PC-9 (cell line): ENCODE results near the gene TTI1. TPM values are rescaled to one million over a fixed set of nuclear protein-coding genes. Genes with fewer than 3 reads are reported as not detected.

ENCODE experiments used
- BruUV-seq: library from RNA; stranded (reverse); fragments of 400-500 nt; replicated peaks from 2 replicates; lab custom pipeline; 2021; lab: Mats Ljungman, UMichigan
- CTCF ChIA-PET: fragments of 300-600 bp; sonication (Branson Sonifier 250); formaldehyde crosslinking; loops from one replicate; lab custom pipeline; 2022; ENCODE audit warnings: antibody characterized with exemption; lab: Charles Lee
- POLR2A ChIA-PET: fragments of 300-600 bp; sonication (Branson Sonifier 250); formaldehyde crosslinking; loops from one replicate; lab custom pipeline; 2022; ENCODE audit warnings: antibody characterized with exemption; ENCODE audit not compliant: unreplicated experiment; lab: Charles Lee
- DNase-seq, 2 experiments: peaks; one replicate each; pipeline versions ENCODE4 v3.0.0 to v3.0.0-alpha.2; 2015 to 2022; ENCODE audit warnings: mixed read lengths in 1 of 2
- H2AFZ ChIP-seq: fragments of 200-600 bp; sonication (generic); 2 replicates; pipeline ENCODE4 v1.8.1; 2017; ENCODE audit warnings: antibody characterized with exemption
- H3F3A ChIP-seq: fragments of 200-600 bp; sonication (generic); 2 replicates; pipeline ENCODE4 v1.8.1; 2017; ENCODE audit warnings: antibody characterized with exemption, mild to moderate bottlenecking, low read depth; ENCODE audit not compliant: insufficient read depth
- H3K27ac ChIP-seq: fragments of 200-600 bp; sonication (generic); 2 replicates; pipeline ENCODE4 v1.6.1; 2016; ENCODE audit warnings: mixed run types
- H3K27me3 ChIP-seq: fragments of 200-600 bp; sonication (generic); 2 replicates; pipeline ENCODE4 v1.6.1; 2016; ENCODE audit warnings: low read depth, mixed run types; ENCODE audit not compliant: insufficient read depth
- H3K36me3 ChIP-seq: fragments of 200-600 bp; sonication (generic); 2 replicates; pipeline ENCODE4 v1.6.1; 2016; ENCODE audit warnings: low read depth, mixed run types
- H3K4me1 ChIP-seq: fragments of 200-600 bp; sonication (generic); replicated peaks from 2 replicates; pipeline ENCODE4 v1.6.1; 2016; ENCODE audit warnings: mixed run types; ENCODE audit not compliant: insufficient read depth
- H3K4me2 ChIP-seq: fragments of 200-600 bp; sonication (generic); 2 replicates; pipeline ENCODE4 v1.6.1; 2017; ENCODE audit warnings: mixed run types
- H3K4me3 ChIP-seq: fragments of 200-600 bp; sonication (generic); 2 replicates; pipeline ENCODE4 v1.6.1; 2016; ENCODE audit warnings: mixed run types
- H3K79me2 ChIP-seq: fragments of 200-600 bp; sonication (generic); 2 replicates; pipeline ENCODE4 v1.6.1; 2017; ENCODE audit warnings: low read depth, mixed run types
- H3K9me2 ChIP-seq: fragments of 200-600 bp; sonication (generic); 2 replicates; pipeline ENCODE4 v1.8.1; 2017; ENCODE audit warnings: mild to moderate bottlenecking; ENCODE audit not compliant: insufficient read depth
- H3K9me3 ChIP-seq: fragments of 200-600 bp; sonication (generic); 2 replicates; pipeline ENCODE4 v1.8.1; 2016; ENCODE audit warnings: low read depth; ENCODE audit not compliant: insufficient read depth
- H4K20me1 ChIP-seq: fragments of 200-600 bp; sonication (generic); 2 replicates; pipeline ENCODE4 v1.8.1; 2017; ENCODE audit not compliant: insufficient read depth
- EZH2 ChIP-seq: fragments of 200-600 bp; sonication (generic); IDR thresholded peaks from 2 replicates; pipeline ENCODE4 v1.8.0; 2017; ENCODE audit warnings: antibody characterized with exemption, low read depth
- intact Hi-C: fragments of 100-400 bp; cut with micrococcal nuclease; formaldehyde crosslinking; loops from one replicate; pipeline ENCODE4 v1.10.0; 2022; ENCODE audit not compliant: unreplicated experiment
- total RNA-seq: library from RNA; stranded (reverse); gene quantifications from 2 replicates; pipeline ENCODE4 v1.2.3, GENCODE V29; 2021
- TF ChIP-seq, protein P1 (sequence below): fragments of 200-600 bp; sonication (generic); conservative IDR thresholded peaks from 2 replicates; pipeline ENCODE4 v1.6.1; 2017; ENCODE audit warnings: mixed run types, antibody characterized with exemption, mild to moderate bottlenecking, moderate library complexity

TTI1 gene
- total RNA-seq, 1 experiment from 2014 or later: 34.2 TPM

DNA sequence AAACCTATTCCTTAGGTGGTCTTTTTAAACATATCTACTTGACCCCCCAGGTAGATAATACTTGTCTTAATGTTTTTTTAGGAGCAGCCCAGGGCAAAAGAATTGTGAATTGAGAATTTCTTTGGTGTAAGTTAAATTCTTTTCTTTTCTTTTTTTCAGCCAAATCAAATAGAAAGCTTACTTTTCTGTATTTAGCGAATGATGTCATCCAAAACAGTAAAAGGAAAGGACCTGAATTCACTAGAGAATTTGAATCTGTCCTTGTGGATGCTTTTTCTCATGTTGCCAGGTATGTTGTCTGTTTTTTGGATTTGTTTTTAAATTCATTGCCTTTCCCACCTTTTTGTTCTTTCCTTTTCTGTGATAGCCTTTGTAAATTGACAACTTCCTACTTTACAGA lies 7.0 kb upstream of the TTI1 start:
- H3K4me1 ChIP-seq: peaks cover 16% of the 10 kb centered on the region
- H3K79me2 ChIP-seq: peaks cover 90% of the 10 kb centered on the region
- BruUV-seq: no TSS peak
- no peak overlapping the region for H3K4me2 ChIP-seq
- H3K9me2 ChIP-seq: no peaks in the 10 kb centered on the region
- H3K27ac ChIP-seq: no peak overlapping the region
- H3K9me3 ChIP-seq: no peaks in the 10 kb centered on the region
- intact Hi-C loops: no loop called here
- H4K20me1 ChIP-seq: peaks cover 25% of the 10 kb centered on the region
- ChIA-PET CTCF (no interaction called here), POLR2A (no interaction called here)
- H3F3A ChIP-seq: peaks cover 17% of the 10 kb centered on the region; the same call in 1 of the 2 replicates
- no peak for DNase-seq
- no peak overlapping the region for H3K4me3 ChIP-seq
- H3K36me3 ChIP-seq: peaks cover 39% of the 10 kb centered on the region; the same call in 1 of the 2 replicates
- TF ChIP-seq, protein P1, sequence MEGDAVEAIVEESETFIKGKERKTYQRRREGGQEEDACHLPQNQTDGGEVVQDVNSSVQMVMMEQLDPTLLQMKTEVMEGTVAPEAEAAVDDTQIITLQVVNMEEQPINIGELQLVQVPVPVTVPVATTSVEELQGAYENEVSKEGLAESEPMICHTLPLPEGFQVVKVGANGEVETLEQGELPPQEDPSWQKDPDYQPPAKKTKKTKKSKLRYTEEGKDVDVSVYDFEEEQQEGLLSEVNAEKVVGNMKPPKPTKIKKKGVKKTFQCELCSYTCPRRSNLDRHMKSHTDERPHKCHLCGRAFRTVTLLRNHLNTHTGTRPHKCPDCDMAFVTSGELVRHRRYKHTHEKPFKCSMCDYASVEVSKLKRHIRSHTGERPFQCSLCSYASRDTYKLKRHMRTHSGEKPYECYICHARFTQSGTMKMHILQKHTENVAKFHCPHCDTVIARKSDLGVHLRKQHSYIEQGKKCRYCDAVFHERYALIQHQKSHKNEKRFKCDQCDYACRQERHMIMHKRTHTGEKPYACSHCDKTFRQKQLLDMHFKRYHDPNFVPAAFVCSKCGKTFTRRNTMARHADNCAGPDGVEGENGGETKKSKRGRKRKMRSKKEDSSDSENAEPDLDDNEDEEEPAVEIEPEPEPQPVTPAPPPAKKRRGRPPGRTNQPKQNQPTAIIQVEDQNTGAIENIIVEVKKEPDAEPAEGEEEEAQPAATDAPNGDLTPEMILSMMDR: no peak
- no peak for TF ChIP-seq EZH2
- no peaks in the 10 kb centered on the region for H3K27me3 ChIP-seq
- H2AFZ ChIP-seq: no peak overlapping the region

DNA sequence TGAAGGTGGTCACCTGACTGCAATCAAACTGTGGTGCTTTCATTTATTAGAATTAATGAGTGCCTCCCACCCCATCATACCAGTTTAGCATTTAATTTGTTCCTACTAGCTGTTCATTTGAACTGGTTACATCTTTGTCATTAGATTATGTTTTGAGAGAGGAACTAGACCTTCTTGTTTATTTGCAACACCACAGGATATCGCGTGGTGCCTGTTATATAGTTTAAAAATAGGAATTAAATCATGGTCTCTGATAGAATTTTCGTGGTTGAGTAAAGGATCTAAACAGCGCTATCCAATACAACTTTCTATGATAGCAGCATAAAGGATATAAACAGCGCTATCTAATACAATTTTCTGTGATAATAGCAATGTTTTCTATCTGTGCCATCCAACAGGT lies 3.1 kb upstream of the TTI1 start:
- peaks cover 38% of the 10 kb centered on the region for H3K4me1 ChIP-seq

DNA sequence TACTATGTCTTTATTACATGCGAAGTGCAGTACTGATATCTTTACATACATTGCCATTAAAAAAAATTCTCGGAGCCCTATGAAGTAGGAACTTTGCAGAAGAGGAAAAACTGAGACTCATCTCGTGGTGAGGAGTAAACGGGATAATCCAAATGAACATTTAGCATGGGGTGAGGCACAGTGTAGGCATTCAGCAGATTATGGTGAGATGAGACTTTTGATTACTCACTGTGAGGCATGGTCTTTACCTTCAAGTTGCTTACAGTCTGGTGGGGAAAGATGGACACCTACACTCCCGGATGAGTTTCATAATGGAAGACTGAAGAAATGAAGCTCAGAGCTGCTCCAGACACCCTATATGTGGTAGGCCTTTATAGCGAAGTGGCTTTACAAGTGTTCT lies 1.7 kb upstream of the TTI1 start:
- H3K27me3 ChIP-seq: no peaks in the 10 kb centered on the region
- H2AFZ ChIP-seq: no peak overlapping the region
- peaks cover 94% of the 10 kb centered on the region for H3K79me2 ChIP-seq
- intact Hi-C loops: loop anchor here (10.0 kb wide), 1 partner anchor 130 kb away; the partner anchor contains the start of gene VSTM2L
- 0 out of 2 replicates have a peak, but pooled peaks cover 8% of the 10 kb centered on the region for H3K36me3 ChIP-seq
- H3F3A ChIP-seq: peaks cover 7% of the 10 kb centered on the region; the same call in 1 of the 2 replicates
- POLR2A ChIA-PET: no interaction called here
- H3K4me3 ChIP-seq: peak overlapping the region; percentile 84
- no peak for DNase-seq
- H3K9me3 ChIP-seq: no peaks in the 10 kb centered on the region
- BruUV-seq: no TSS peak
- no peak overlapping the region for H3K27ac ChIP-seq
- CTCF ChIA-PET: no interaction called here
- peaks cover 47% of the 10 kb centered on the region for H3K4me1 ChIP-seq
- TF ChIP-seq EZH2: no peak
- TF ChIP-seq, protein P1: no peak
- H3K4me2 ChIP-seq: peak overlapping the region; percentile 96
- no peaks in the 10 kb centered on the region for H3K9me2 ChIP-seq
- H4K20me1 ChIP-seq: no peaks in the 10 kb centered on the region; the same call in 1 of the 2 replicates

More for the DNA sequence above, 3.1 kb upstream of the TTI1 start:
- Histone ChIP-seq H3K4me3 (no peak overlapping the region), H3K36me3 (peaks cover 15% of the 10 kb centered on the region; the same call in 1 of the 2 replicates), H2AFZ (no peak overlapping the region), H4K20me1 (peaks cover 6% of the 10 kb centered on the region), H3K4me2 (peak overlapping the region; percentile 27), H3K79me2 (peaks cover 94% of the 10 kb centered on the region), H3K9me2 (no peaks in the 10 kb centered on the region), H3K27ac (no peak overlapping the region), H3K9me3 (no peaks in the 10 kb centered on the region), H3F3A (peaks cover 9% of the 10 kb centered on the region; the same call in 1 of the 2 replicates), H3K27me3 (no peaks in the 10 kb centered on the region)
- DNase-seq: no peak
- no TSS peak for BruUV-seq
- no peak for TF ChIP-seq EZH2
- TF ChIP-seq, protein P1: no peak
- ChIA-PET CTCF (interaction anchor here (1.0 kb wide), 1 partner anchor 12 kb away, joined by 3 read pairs; no protein-coding TSS in a partner anchor), POLR2A (no interaction called here)
- intact Hi-C loops: loop anchor here (10.0 kb wide), 1 partner anchor 132 kb away; the partner anchor contains the start of gene VSTM2L
